ENCODE data around the gene NEU2.
A peak's percentile ranks its signal among the peaks of the same experiment; 100 is the strongest.

Gene NEU2

DNA sequence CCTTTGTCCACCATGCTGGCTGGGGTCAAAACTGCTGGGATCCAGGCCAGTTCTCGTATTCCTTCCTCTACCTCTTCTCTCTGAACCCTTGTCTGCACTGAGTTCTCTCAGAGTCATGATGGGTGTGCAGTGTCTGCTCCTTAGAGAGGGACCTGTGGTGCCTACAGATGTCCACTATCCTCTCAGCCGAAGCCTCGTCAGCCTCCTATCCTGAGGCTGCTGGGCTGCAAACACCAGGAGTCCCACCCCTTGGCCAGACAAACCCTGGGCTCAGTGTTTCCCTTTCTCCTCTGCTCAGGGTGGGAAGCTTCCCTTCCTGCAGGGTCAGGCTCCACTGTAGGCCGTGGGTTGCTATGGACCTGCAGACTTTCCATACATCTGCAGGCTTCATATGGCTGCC is 30.0 kb downstream of the NEU2 start:
- Histone ChIP-seq H3K79me2 (ENCODE audit: insufficient read depth, low read length) (no peaks in the 10 kb centered on the region), H3K27me3 (ENCODE audit: insufficient read depth, low read length) (no peaks in the 10 kb centered on the region), H3K9me2 (ENCODE audit: low read depth, low read length) (no peaks in the 10 kb centered on the region), H4K20me1 (ENCODE audit: insufficient read depth, low read length) (no peaks in the 10 kb centered on the region), H3F3A (ENCODE audit: insufficient read depth, low read length) (no peaks in the 10 kb centered on the region), H3K9me3 (ENCODE audit: low read length) (no peaks in the 10 kb centered on the region; the same call in 1 of the 2 replicates), H3K36me3 (ENCODE audit: insufficient read depth, low read length) (peaks cover 36% of the 10 kb centered on the region), H3K4me1 (ENCODE audit: insufficient read depth, low read length, severe bottlenecking) (peaks cover 36% of the 10 kb centered on the region), H3K27ac (ENCODE audit: low read depth, low read length, poor library complexity, severe bottlenecking) (peak overlapping the region; percentile 94), H3K4me2 (ENCODE audit: low read length) (peak overlapping the region; percentile 85), H3K9ac (ENCODE audit: low read length) (peak overlapping the region; percentile 88), H3K4me3 (ENCODE audit: low read depth, low read length, poor library complexity, severe bottlenecking) (peak overlapping the region; percentile 75), H2AFZ (ENCODE audit: low read length) (no peak overlapping the region)
- TF ChIP-seq EZH2 (IDR thresholded peaks at IDR 0.05; ENCODE audit: borderline replicate concordance, low read length) = no peak
- TF ChIP-seq, protein P1, sequence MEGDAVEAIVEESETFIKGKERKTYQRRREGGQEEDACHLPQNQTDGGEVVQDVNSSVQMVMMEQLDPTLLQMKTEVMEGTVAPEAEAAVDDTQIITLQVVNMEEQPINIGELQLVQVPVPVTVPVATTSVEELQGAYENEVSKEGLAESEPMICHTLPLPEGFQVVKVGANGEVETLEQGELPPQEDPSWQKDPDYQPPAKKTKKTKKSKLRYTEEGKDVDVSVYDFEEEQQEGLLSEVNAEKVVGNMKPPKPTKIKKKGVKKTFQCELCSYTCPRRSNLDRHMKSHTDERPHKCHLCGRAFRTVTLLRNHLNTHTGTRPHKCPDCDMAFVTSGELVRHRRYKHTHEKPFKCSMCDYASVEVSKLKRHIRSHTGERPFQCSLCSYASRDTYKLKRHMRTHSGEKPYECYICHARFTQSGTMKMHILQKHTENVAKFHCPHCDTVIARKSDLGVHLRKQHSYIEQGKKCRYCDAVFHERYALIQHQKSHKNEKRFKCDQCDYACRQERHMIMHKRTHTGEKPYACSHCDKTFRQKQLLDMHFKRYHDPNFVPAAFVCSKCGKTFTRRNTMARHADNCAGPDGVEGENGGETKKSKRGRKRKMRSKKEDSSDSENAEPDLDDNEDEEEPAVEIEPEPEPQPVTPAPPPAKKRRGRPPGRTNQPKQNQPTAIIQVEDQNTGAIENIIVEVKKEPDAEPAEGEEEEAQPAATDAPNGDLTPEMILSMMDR (IDR thresholded peaks at IDR 0.05; ENCODE audit: low read length) = no peak

DNA sequence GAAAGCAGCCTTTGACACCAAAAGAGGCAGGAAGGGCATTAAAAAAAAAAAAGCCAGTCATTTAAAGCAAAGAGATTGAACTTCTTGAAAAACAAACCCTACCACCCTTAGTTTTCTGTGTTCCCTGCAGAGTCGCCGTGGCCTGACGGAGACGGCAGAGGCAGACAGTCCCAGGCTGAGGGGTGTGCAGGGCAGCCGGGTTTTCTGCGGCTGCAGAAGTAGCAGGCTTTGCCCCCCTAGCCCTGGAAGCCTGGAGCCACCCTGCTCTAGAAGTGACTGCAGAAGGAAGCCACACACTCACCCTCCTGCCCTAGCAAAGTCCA is 30.4 kb downstream of the NEU2 start:
- no peak overlapping the region for H2AFZ ChIP-seq (ENCODE audit: low read length)
- peak overlapping the region; percentile 75 for H3K4me3 ChIP-seq (ENCODE audit: low read depth, low read length, poor library complexity, severe bottlenecking)

DNA sequence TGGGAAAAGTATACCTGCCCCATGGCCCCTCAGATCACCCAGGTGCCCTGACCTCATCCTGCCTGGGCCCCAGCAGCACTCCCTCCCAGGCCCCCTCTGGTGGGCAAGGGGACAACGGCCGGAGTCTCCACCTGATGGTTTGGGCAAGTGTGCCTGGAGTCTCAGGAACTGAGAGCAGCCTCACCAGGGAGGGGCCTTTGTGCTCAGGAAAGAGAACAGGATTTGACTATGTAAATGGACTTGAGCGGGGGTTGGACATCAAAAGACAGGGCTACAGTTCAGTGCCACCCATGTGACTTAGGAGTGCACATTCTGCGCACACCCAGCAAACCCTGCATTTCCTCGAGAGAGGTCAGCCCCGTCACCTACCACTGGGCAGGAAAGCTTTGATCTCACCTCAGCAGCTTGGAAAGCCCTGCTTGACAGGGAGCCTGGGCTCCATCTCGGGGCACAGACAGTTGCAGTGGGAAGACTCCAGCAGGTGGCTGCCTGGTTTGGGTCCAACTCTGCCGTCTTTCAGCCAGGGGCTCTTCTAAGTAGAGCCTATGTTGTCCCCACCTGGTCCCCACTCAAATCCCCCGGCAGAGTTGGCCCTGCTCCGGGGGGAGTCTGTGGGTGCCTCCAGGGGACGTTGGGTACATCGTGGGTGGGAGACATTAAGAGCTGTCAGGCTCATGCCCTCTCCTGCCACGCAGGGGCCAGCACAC is 30.9 kb downstream of the NEU2 start:
- H4K20me1 ChIP-seq (ENCODE audit: insufficient read depth, low read length) = no peaks in the 10 kb centered on the region
- peak overlapping the region; percentile 94 for H3K27ac ChIP-seq (ENCODE audit: low read depth, low read length, poor library complexity, severe bottlenecking)
- H3K4me3 ChIP-seq (ENCODE audit: low read depth, low read length, poor library complexity, severe bottlenecking) = peak overlapping the region; percentile 75
- H3K36me3 ChIP-seq (ENCODE audit: insufficient read depth, low read length) = peaks cover 41% of the 10 kb centered on the region
- peak overlapping the region; percentile 88; the same call in 1 of the 2 replicates for H3K9ac ChIP-seq (ENCODE audit: low read length)
- H3K4me1 ChIP-seq (ENCODE audit: insufficient read depth, low read length, severe bottlenecking) = peaks cover 36% of the 10 kb centered on the region
- H3K4me2 ChIP-seq (ENCODE audit: low read length) = peak overlapping the region; percentile 85
- no peaks in the 10 kb centered on the region for H3K27me3 ChIP-seq (ENCODE audit: insufficient read depth, low read length)
- no peak for TF ChIP-seq EZH2 (IDR thresholded peaks at IDR 0.05; ENCODE audit: borderline replicate concordance, low read length)
- TF ChIP-seq, protein P1 (IDR thresholded peaks at IDR 0.05; ENCODE audit: low read length) = peak; percentile 35; the same call in 1 of the 2 replicates
- no peaks in the 10 kb centered on the region for H3F3A ChIP-seq (ENCODE audit: insufficient read depth, low read length)
- H3K79me2 ChIP-seq (ENCODE audit: insufficient read depth, low read length) = no peaks in the 10 kb centered on the region
- H3K9me3 ChIP-seq (ENCODE audit: low read length) = no peaks in the 10 kb centered on the region; the same call in 1 of the 2 replicates
- no peaks in the 10 kb centered on the region for H3K9me2 ChIP-seq (ENCODE audit: low read depth, low read length)
- H2AFZ ChIP-seq (ENCODE audit: low read length) = no peak overlapping the region

More for the DNA sequence above, 30.4 kb downstream of the NEU2 start:
- no peaks in the 10 kb centered on the region for H4K20me1 ChIP-seq (ENCODE audit: insufficient read depth, low read length)
- H3K79me2 ChIP-seq (ENCODE audit: insufficient read depth, low read length) = no peaks in the 10 kb centered on the region
- H3K9ac ChIP-seq (ENCODE audit: low read length) = peak overlapping the region; percentile 88; the same call in 1 of the 2 replicates
- H3F3A ChIP-seq (ENCODE audit: insufficient read depth, low read length) = no peaks in the 10 kb centered on the region
- peak overlapping the region; percentile 85 for H3K4me2 ChIP-seq (ENCODE audit: low read length)
- no peaks in the 10 kb centered on the region; the same call in 1 of the 2 replicates for H3K9me3 ChIP-seq (ENCODE audit: low read length)
- peaks cover 40% of the 10 kb centered on the region for H3K36me3 ChIP-seq (ENCODE audit: insufficient read depth, low read length)
- peak overlapping the region; percentile 94 for H3K27ac ChIP-seq (ENCODE audit: low read depth, low read length, poor library complexity, severe bottlenecking)
- H3K27me3 ChIP-seq (ENCODE audit: insufficient read depth, low read length) = no peaks in the 10 kb centered on the region
- no peak for TF ChIP-seq EZH2 (IDR thresholded peaks at IDR 0.05; ENCODE audit: borderline replicate concordance, low read length)
- TF ChIP-seq, protein P1 (IDR thresholded peaks at IDR 0.05; ENCODE audit: low read length) = no peak
- H3K4me1 ChIP-seq (ENCODE audit: insufficient read depth, low read length, severe bottlenecking) = peaks cover 36% of the 10 kb centered on the region
- no peaks in the 10 kb centered on the region for H3K9me2 ChIP-seq (ENCODE audit: low read depth, low read length)
